SK-MEL-5 (cell line): Measurements from ENCODE around the gene GPC6. TPM values are rescaled to one million over a fixed set of nuclear protein-coding genes. Genes with fewer than 3 reads are reported as not detected.

ENCODE experiments used
- DNase-seq: peaks from one replicate; pipeline ENCODE4 v3.0.0-alpha.2; 2016; ENCODE audit warnings: low read depth, low spot score
- in situ Hi-C: cut with HindIII; loops from 2 replicates; pipeline ENCODE4 v1.10.0; 2016; ENCODE audit warnings: low sequenced_read_pairs, high pct_unique_total_duplicates, low pct_unique_long_range_greater_than_20kb
- total RNA-seq: library from RNA; depleted of rRNA; stranded (reverse); fragments of >200 nt; shearing (Covaris generic); gene quantifications from 2 replicates; pipeline ENCODE4 v1.2.3, GENCODE V29; 2014

Gene GPC6
- total RNA-seq, 1 experiment from 2014 or later: 6.6 TPM

- in situ Hi-C loops: no loop called here
- no peak for DNase-seq
Observed at GRCh38 chr13:93388701-93389100, 162.1 kb downstream of the GPC6 start.

GRCh38 chr13:93397619-93398018 is 171.0 kb downstream of the GPC6 start:
- in situ Hi-C loops: no loop called here
- no peak for DNase-seq

- no peak for DNase-seq
- in situ Hi-C loops: no loop called here
Observed at GRCh38 chr13:93398167-93399035, 171.8 kb downstream of the GPC6 start.

- DNase-seq: no peak
- in situ Hi-C loops: no loop called here
Observed at GRCh38 chr13:93399212-93399611, 172.6 kb downstream of the GPC6 start.

- in situ Hi-C loops: no loop called here
- no peak for DNase-seq
Observed at GRCh38 chr13:93406136-93406535, 179.5 kb downstream of the GPC6 start.

GRCh38 chr13:93407551-93407950 is 180.9 kb downstream of the GPC6 start:
- in situ Hi-C loops: no loop called here
- DNase-seq: no peak

GRCh38 chr13:93409001-93409400 is 182.4 kb downstream of the GPC6 start:
- no peak for DNase-seq
- in situ Hi-C loops: no loop called here

- no peak for DNase-seq
- in situ Hi-C loops: no loop called here
Observed at GRCh38 chr13:93409816-93410215, 183.2 kb downstream of the GPC6 start.

- no peak for DNase-seq
- in situ Hi-C loops: no loop called here
Observed at GRCh38 chr13:93411186-93411680, 184.6 kb downstream of the GPC6 start.

GRCh38 chr13:93412676-93413075 is 186.1 kb downstream of the GPC6 start:
- no peak for DNase-seq
- in situ Hi-C loops: no loop called here

GRCh38 chr13:93413972-93414717 is 187.5 kb downstream of the GPC6 start:
- in situ Hi-C loops: no loop called here
- DNase-seq: no peak

GRCh38 chr13:93416736-93417355 is 190.2 kb downstream of the GPC6 start:
- in situ Hi-C loops: no loop called here
- no peak for DNase-seq

- in situ Hi-C loops: no loop called here
- no peak for DNase-seq
Observed at GRCh38 chr13:93418398-93418797, 191.8 kb downstream of the GPC6 start.

- in situ Hi-C loops: no loop called here
Observed at GRCh38 chr13:93420206-93420605, 193.6 kb downstream of the GPC6 start.

GRCh38 chr13:93420887-93421286 is 194.3 kb downstream of the GPC6 start:
- DNase-seq: peak; percentile 40
- in situ Hi-C loops: no loop called here

More at GRCh38 chr13:93420206-93420605, 193.6 kb downstream of the GPC6 start:
- DNase-seq: no peak

GRCh38 chr13:93422980-93423543 is 196.5 kb downstream of the GPC6 start:
- in situ Hi-C loops: no loop called here

GRCh38 chr13:93425411-93425810 is 198.8 kb downstream of the GPC6 start:
- in situ Hi-C loops: no loop called here
- DNase-seq: no peak

More at GRCh38 chr13:93422980-93423543, 196.5 kb downstream of the GPC6 start:
- no peak for DNase-seq

GRCh38 chr13:93430381-93430780 is 203.8 kb downstream of the GPC6 start:
- DNase-seq: no peak
- in situ Hi-C loops: no loop called here
